Erythroblast (primary cell): ENCODE data around the gene EIF5B.
"Not testable (repeated sequence)": the region's sequence is repeated elsewhere in the genome, so short reads cannot be mapped to it uniquely, and the experiment has no call there.

Experiments used
- GATA1 ChIP-seq: IDR thresholded peaks from 2 replicates; pipeline ENCODE4 v1.6.1; 2011; ENCODE audit warnings: low read depth, mild to moderate bottlenecking, control low read depth, low read length, moderate library complexity
- POLR2A ChIP-seq: IDR thresholded peaks from 2 replicates; pipeline ENCODE4 v1.6.1; 2011; ENCODE audit warnings: mild to moderate bottlenecking, low read length

DNA sequence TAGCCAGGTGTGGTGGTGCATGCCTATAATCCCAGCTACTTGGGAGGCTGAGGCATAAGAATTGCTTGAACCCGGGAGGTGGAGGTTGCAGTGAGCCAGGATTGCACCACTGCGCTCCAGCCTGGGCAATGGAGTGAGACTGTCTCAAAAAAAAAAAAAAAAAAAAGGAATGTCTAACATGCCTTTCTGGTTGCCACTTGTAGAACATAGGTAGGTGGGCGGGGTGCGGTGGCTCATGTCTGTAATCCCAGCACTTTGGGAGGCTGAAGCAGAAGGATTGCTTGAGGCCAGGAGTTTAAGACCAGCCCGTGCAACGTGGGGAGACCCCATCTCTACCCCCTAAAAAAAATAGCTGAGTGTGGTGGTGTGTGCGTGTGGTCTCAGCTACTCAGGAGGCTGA, 8.3 kb downstream of the EIF5B start:
- not testable (repeated sequence) for TF ChIP-seq POLR2A, GATA1
